Mesodermal cell (in vitro differentiated cells): ENCODE data around the gene TIGIT.

Source experiments
- H3K27ac ChIP-seq: 2 replicates; pipeline ENCODE4 v1.7.0; 2013; ENCODE audit warnings: mild to moderate bottlenecking, low read depth, low read length, moderate library complexity; ENCODE audit not compliant: severe bottlenecking
- H3K36me3 ChIP-seq: 2 replicates; pipeline ENCODE4 v1.7.1; 2013; ENCODE audit warnings: mild to moderate bottlenecking, low read length, moderate library complexity; ENCODE audit not compliant: control insufficient read depth, insufficient read depth
- H3K4me1 ChIP-seq: one replicate; pipeline ENCODE4 v1.7.1; 2013; ENCODE audit warnings: mild to moderate bottlenecking, low read length; ENCODE audit not compliant: insufficient read depth, control insufficient read depth, poor library complexity, severe bottlenecking
- H3K4me3 ChIP-seq: 2 replicates; pipeline ENCODE4 v1.7.0; 2013; ENCODE audit warnings: low read length, control low read depth, mild to moderate bottlenecking; ENCODE audit not compliant: insufficient read depth, poor library complexity, severe bottlenecking; ENCODE audit errors: extremely low read depth
- H3K9me3 ChIP-seq: 2 replicates; pipeline ENCODE4 v1.7.1; 2013; ENCODE audit warnings: mild to moderate bottlenecking, low read length, moderate library complexity; ENCODE audit not compliant: control insufficient read depth
- WGBS, 2 experiments: methylation state at CpG; one replicate each; pipeline ENCODE4 v1.1.5; 2013; ENCODE audit warnings: missing lambda C conversion rate in 2 of 2; ENCODE audit not compliant: insufficient coverage in 2 of 2; 5-methylcytosine and 5-hydroxymethylcytosine counted together

TIGIT gene

DNA sequence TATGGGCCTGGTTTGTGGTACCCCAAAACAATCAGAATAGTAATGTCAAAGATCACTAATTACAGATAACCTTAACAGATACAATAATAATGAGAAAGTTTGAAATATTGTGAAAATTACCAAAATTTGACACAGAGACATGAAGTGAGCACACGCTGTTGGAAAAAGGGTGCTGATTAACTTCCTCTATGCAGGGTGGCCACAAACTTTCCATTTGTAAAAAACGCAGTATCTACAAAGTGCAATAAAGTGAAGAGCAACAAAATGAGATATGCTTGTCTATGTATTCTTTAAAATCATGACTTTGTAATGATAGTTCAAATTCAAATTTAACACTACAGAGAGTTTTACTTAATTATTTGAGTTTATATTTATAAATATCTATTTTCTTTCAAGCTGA, 7.6 kb upstream of the TIGIT start:
- WGBS, 2 experiments: 100% methylated on average over 1 to 2 of the region's 2 CpGs
- Histone ChIP-seq H3K4me1 (no peaks in the 10 kb centered on the region), H3K9me3 (no peaks in the 10 kb centered on the region)

DNA sequence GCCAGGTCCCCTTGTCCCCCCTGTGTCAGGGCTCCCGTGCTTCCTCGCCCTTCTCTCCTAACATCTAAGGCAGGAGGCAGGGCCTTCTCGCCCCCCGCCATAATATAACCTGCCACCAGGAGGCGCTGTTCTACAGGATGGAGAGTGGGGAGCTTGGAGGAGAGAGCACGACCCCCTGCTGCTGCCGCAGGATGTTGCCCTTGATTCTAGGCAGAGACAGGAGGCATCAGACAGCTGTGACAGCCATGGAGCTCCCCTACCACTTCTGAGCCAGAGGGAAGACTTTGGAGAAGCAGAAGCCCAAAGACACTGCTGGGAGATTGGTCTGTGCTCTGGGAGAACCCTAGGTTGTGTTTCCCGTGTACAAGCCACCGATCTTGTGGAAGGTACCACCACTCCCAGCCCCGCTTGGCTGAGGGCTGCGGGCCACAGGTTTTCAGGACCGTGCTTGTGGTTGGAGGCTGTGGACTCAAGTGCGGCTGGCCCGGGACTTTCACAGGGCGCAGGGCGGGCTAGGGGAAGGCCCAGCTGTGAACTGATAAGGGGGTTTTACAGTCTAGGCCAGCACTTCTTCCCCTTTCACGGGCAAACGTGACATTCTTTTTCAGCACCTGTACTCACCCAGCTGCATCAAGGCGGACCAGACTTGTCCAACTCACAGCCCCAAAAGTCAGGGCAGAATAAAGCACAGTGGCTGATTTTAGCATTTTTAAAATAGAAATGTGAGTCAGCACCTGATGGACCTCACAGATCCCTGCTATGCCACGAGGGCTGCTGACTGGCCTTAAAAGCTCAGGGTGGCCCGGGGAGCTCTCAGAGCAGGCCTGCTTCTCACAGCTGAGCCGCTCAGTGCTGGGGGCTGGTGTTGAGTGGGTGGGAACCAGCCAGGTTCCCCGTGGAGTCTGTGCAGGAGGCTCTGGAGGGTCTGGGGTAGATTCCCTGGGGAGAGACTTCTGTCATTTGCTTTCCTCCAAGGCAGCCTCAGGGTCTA, 2.6 kb upstream of the TIGIT start:
- Histone ChIP-seq H3K36me3 (no peaks in the 10 kb centered on the region), H3K4me1 (no peaks in the 10 kb centered on the region), H3K4me3 (no peak overlapping the region), H3K27ac (no peak overlapping the region), H3K9me3 (no peaks in the 10 kb centered on the region)
- 78 to 89% methylated on average over 13 of the region's 23 CpGs for WGBS, 2 experiments

More for the DNA sequence above, 7.6 kb upstream of the TIGIT start:
- Histone ChIP-seq H3K27ac (no peak overlapping the region), H3K36me3 (no peaks in the 10 kb centered on the region), H3K4me3 (no peak overlapping the region)

DNA sequence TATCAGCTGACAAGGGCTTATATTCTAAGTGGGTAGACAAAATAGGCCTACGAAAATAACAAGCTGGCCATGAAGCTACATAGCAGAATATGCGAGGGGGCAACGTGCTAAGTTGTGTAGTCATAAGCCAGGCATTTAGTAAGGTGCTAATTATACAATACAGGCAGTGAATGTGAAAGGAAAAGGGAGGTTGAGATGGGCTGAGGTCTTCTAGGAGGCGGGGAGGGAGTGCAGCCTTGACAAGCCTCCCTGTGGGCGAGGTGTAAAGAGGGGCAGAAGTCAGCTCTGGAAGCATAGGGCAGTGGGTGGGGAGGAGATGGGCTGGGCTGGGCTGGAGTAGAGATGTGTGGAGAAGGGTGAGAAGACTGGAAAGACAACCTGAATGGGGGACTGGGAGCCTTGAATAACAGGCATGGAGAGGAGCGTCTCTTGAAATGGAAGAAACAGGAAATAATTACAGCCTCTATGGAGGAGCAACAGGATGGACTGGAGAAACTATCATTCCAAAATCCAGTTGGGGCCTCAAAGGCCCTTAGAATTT, 1.2 kb downstream of the TIGIT start:
- Histone ChIP-seq H3K9me3 (no peaks in the 10 kb centered on the region), H3K4me1 (no peaks in the 10 kb centered on the region), H3K36me3 (no peaks in the 10 kb centered on the region), H3K4me3 (no peak overlapping the region), H3K27ac (no peak overlapping the region)
- WGBS, 2 experiments: 75 to 81% methylated on average over 6 of the region's 6 CpGs

DNA sequence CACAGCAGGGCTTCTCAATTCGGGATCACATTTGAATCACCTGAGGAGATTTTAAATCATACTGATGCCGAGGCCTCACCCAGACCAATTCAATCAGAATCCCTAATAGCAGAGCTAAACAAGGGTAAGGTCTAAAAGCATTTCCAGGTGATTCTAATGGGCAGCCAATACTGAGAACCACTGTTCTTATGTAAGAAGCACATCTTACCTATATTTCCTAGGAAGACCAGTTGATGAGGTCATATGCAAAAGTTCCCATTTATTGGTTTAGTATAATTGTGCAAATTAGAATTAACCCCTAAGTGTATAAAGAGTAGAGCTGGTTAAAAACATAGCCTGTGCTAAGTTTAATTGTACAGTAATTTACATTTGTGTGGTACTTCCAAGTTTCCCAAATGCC, 2.1 kb downstream of the TIGIT start:
- WGBS, 2 experiments: 79 to 100% methylated on average over 1 to 2 of the region's 2 CpGs
- no peak overlapping the region for H3K4me3 ChIP-seq
- no peak overlapping the region for H3K27ac ChIP-seq
- no peaks in the 10 kb centered on the region for H3K4me1 ChIP-seq
- no peaks in the 10 kb centered on the region for H3K9me3 ChIP-seq
- no peaks in the 10 kb centered on the region for H3K36me3 ChIP-seq

DNA sequence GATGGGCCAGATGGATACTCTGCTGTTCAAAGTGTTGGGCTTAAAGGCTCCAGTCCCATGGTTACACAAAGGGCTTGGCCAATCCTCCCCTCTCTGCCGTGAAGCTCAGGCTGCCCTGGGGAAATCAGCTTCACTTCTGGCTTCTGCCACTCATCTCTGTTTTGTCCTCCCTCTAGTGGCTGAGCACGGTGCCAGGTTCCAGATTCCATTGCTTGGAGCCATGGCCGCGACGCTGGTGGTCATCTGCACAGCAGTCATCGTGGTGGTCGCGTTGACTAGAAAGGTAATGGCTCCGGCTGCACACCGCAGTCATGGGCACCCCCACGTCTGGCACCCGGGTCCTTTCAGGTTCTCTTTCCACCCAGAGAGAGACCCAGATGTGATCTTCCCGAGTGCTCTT, 5.6 kb downstream of the TIGIT start:
- no peak overlapping the region for H3K27ac ChIP-seq
- no peaks in the 10 kb centered on the region for H3K9me3 ChIP-seq
- H3K4me3 ChIP-seq: no peak overlapping the region
- 66 to 69% methylated on average over 11 to 13 of the region's 13 CpGs for WGBS, 2 experiments
- H3K4me1 ChIP-seq: no peaks in the 10 kb centered on the region
- H3K36me3 ChIP-seq: no peaks in the 10 kb centered on the region

DNA sequence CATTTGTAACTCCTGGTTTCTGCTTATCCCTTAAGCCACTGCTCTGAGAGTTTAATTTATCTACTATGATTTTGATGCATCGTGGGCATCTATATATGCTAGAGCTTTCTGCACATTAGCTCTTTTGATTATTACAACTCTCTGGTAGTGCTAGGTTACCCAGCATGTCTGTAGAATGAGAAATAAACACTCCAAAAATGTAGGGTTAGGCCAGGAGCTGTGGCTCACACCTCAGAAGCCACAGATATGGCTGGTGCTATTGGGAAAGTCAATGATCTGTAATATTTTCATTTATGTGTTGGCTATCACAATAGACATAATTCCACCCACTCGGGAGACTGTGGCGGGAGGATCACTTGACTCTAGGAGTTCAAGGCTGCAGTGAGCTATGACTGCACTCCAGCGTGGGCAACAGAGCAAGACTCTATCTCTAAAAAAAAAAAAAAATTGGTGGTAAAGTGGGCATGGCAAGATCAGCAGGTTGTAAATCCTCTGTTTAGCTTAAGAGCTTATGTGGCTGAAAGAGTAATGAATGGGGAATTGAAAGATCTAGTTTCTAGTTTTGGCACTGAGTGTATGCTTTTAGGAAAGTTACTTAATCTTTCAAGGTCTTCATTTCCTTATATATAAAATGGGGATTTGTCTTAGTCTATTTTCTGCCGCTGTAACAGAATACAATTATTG, 6.3 kb downstream of the TIGIT start:
- no peak overlapping the region for H3K4me3 ChIP-seq
- H3K27ac ChIP-seq: no peak overlapping the region
- 88% methylated on average over 1 of the region's 5 CpGs; no CpG with 5 or more reads in 1 of the 2 experiments for WGBS, 2 experiments
- H3K36me3 ChIP-seq: no peaks in the 10 kb centered on the region
- no peaks in the 10 kb centered on the region for H3K9me3 ChIP-seq
- H3K4me1 ChIP-seq: no peaks in the 10 kb centered on the region

DNA sequence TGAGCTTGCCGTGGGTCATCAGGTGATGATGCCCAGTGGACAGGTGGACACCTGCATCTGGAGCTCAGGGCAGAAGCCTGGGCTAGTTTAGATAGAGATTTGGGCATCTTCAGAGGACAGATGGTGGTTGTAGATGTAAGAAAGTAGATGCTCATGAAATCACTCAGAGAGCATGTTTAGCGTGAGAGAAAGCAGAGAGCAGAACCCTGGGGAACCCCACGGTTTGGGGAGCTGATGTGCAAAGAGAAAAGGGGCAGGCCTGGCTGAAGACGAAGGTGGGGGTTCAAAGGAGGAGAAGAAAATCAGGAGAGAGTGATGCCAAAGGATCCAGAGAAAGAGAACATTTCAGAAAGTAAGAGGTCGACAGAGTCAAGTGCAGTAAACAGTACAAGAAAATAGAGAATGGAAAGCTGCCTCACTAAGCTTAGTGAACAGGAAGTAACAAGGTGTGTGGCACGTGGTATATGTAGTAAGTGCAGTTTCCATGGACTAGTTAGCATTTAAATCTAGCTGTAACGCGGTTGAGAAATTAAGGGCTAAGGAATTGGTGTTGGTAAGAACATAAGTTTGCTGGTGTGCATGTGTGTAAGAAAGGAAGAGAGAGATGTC, 13.5 kb downstream of the TIGIT start:
- Histone ChIP-seq H3K9me3 (no peaks in the 10 kb centered on the region), H3K4me1 (no peaks in the 10 kb centered on the region), H3K4me3 (no peak overlapping the region), H3K27ac (no peak overlapping the region), H3K36me3 (no peaks in the 10 kb centered on the region)
- 80 to 88% methylated on average over 8 of the region's 8 CpGs for WGBS, 2 experiments

DNA sequence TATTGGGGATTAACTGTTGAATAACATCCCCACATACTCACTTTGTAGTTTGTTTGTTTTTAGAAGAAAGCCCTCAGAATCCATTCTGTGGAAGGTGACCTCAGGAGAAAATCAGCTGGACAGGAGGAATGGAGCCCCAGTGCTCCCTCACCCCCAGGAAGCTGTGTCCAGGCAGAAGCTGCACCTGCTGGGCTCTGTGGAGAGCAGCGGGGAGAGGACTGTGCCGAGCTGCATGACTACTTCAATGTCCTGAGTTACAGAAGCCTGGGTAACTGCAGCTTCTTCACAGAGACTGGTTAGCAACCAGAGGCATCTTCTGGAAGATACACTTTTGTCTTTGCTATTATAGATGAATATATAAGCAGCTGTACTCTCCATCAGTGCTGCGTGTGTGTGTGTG, 14.0 kb downstream of the TIGIT start:
- Histone ChIP-seq H3K9me3 (no peaks in the 10 kb centered on the region), H3K4me3 (no peak overlapping the region), H3K36me3 (no peaks in the 10 kb centered on the region), H3K4me1 (no peaks in the 10 kb centered on the region), H3K27ac (no peak overlapping the region)
- 86 to 93% methylated on average over 2 of the region's 3 CpGs for WGBS, 2 experiments

DNA sequence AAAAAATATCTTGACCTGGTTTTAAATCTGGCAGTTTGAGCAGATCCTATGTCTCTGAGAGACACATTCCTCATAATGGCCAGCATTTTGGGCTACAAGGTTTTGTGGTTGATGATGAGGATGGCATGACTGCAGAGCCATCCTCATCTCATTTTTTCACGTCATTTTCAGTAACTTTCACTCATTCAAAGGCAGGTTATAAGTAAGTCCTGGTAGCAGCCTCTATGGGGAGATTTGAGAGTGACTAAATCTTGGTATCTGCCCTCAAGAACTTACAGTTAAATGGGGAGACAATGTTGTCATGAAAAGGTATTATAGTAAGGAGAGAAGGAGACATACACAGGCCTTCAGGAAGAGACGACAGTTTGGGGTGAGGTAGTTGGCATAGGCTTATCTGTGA, 14.5 kb downstream of the TIGIT start:
- H3K4me1 ChIP-seq: no peaks in the 10 kb centered on the region
- 83 to 100% methylated on average over 1 of the region's 2 CpGs for WGBS, 2 experiments
- H3K9me3 ChIP-seq: no peaks in the 10 kb centered on the region
- H3K27ac ChIP-seq: no peak overlapping the region
- no peak overlapping the region for H3K4me3 ChIP-seq
- H3K36me3 ChIP-seq: no peaks in the 10 kb centered on the region

DNA sequence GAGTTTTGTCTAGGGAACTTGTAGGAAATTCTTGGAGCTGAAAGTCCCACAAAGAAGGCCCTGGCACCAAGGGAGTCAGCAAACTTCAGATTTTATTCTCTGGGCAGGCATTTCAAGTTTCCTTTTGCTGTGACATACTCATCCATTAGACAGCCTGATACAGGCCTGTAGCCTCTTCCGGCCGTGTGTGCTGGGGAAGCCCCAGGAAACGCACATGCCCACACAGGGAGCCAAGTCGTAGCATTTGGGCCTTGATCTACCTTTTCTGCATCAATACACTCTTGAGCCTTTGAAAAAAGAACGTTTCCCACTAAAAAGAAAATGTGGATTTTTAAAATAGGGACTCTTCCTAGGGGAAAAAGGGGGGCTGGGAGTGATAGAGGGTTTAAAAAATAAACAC, 15.0 kb downstream of the TIGIT start:
- H3K36me3 ChIP-seq: no peaks in the 10 kb centered on the region
- H3K4me1 ChIP-seq: no peaks in the 10 kb centered on the region
- no peak overlapping the region for H3K27ac ChIP-seq
- H3K9me3 ChIP-seq: no peaks in the 10 kb centered on the region
- 89 to 90% methylated on average over 3 of the region's 5 CpGs for WGBS, 2 experiments
- no peak overlapping the region for H3K4me3 ChIP-seq
